ENCODE measurements around the gene EPB41L2.

Gene EPB41L2

DNA sequence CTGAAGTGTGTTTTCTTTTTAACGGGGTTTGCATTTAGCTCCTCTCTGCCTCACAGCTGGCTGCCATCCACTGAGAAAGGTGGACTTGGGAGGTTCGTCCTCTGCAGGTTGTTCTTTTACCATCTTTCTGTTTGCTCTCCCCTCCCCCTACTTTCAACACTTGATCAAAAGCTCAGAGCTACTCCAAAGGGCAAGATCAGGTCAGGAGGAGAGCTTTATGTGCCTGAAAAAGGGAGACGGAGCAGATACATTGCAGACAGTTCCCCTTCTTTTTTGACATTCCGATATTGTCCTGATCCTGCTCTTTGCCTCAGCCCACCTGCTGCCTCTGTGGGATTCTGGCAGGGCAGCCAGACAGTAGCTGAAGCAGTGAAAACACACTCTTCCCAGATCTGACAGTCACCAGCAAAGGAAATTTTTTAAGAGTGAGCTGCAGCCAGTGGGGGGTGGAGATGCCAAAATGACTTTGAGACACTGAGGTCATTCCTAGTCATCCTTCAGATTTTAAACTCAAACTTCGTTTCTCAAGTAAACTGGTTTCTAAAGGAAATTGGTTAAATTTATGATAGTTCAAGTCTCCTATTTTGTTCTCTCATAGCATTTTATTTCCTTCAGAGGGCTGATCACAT lies 209.4 kb downstream of the EPB41L2 start:
- Histone ChIP-seq H3K36me3 (replicated peaks; ENCODE audit: low read depth, low read length) (no peaks in the 10 kb centered on the region), H3K9me3 (ENCODE audit: insufficient read depth, low read length) (no peaks in the 10 kb centered on the region), H3K27ac (ENCODE audit: low read length) (no peak overlapping the region), H3K9ac (ENCODE audit: low read length) (no peak overlapping the region), H3K4me1 (ENCODE audit: low read length) (no peaks in the 10 kb centered on the region), H2AFZ (ENCODE audit: low read depth, low read length) (no peak overlapping the region), H3K4me2 (ENCODE audit: low read length) (no peak overlapping the region), H3K27me3 (ENCODE audit: low read depth, low read length) (0 out of 2 replicates have a peak, but pooled peaks cover 8% of the 10 kb centered on the region), H3K79me2 (ENCODE audit: low read length) (no peaks in the 10 kb centered on the region), H4K20me1 (ENCODE audit: insufficient read depth, low read length) (no peaks in the 10 kb centered on the region), H3K4me3 (ENCODE audit: low read length) (no peak overlapping the region)
- TF ChIP-seq EZH2phosphoT487 (IDR thresholded peaks at IDR 0.05; ENCODE audit: low read depth) = no peak
- TF ChIP-seq, protein P1, sequence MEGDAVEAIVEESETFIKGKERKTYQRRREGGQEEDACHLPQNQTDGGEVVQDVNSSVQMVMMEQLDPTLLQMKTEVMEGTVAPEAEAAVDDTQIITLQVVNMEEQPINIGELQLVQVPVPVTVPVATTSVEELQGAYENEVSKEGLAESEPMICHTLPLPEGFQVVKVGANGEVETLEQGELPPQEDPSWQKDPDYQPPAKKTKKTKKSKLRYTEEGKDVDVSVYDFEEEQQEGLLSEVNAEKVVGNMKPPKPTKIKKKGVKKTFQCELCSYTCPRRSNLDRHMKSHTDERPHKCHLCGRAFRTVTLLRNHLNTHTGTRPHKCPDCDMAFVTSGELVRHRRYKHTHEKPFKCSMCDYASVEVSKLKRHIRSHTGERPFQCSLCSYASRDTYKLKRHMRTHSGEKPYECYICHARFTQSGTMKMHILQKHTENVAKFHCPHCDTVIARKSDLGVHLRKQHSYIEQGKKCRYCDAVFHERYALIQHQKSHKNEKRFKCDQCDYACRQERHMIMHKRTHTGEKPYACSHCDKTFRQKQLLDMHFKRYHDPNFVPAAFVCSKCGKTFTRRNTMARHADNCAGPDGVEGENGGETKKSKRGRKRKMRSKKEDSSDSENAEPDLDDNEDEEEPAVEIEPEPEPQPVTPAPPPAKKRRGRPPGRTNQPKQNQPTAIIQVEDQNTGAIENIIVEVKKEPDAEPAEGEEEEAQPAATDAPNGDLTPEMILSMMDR (IDR thresholded peaks at IDR 0.05; ENCODE audit: low read depth, low read length) = no peak

DNA sequence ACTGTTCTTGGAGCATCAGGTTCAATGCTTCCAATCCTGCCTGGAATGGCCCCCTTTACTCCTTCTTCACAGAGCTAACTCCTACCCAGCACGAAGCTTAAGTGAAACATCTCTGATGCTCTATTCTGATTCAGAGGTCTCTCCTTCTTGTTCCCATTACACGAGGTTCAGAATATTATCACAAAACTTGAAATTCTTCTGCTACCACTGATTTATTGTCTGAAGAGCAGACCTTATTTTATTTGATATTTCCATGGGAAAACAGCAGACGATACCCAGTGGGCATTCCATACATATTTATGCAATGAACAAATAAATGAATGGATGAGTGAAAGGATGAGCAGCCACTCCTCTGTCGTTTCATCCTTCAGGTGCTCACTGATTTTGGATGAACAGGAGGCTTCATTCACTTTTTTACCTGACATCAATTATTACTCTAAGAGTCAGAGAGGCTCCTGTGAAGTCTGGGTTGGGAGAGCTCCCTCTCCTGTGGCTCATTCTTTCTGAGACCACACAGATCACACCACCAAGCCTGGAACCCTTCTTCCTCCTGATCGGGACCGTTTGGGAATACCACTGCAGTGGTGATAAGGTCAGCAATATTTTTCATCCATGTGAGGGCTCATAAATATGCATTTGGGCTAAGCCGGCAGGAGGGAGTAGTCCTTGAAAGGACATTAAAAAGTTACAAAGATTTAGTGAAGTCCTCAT lies 210.0 kb downstream of the EPB41L2 start:
- H3K9me3 ChIP-seq (ENCODE audit: insufficient read depth, low read length) = no peaks in the 10 kb centered on the region
- H3K9ac ChIP-seq (ENCODE audit: low read length) = no peak overlapping the region
- TF ChIP-seq, protein P1 (IDR thresholded peaks at IDR 0.05; ENCODE audit: low read depth, low read length) = no peak
- no peak for TF ChIP-seq EZH2phosphoT487 (IDR thresholded peaks at IDR 0.05; ENCODE audit: low read depth)

DNA sequence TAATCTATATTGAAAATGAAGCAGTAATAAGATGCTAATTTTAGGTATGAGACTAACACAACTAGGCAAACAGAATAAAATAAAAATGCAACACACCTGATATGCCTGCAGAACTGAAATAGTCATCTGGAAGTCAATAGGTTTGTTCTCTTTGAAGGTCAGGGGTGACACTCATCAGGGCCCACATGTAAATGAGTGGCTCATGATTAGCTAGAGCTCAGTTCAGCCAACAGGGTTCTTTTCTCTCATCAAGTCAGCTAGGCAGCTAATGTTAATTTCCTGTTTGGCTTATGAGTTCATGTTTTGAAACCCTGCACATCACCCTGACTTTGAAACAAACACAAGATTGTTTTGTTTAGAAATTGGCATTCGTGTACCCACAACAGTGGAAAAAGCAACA lies 212.0 kb downstream of the EPB41L2 start:
- Histone ChIP-seq H3K79me2 (ENCODE audit: low read length) (no peaks in the 10 kb centered on the region), H3K4me3 (ENCODE audit: low read length) (no peak overlapping the region), H3K4me1 (ENCODE audit: low read length) (peaks cover 9% of the 10 kb centered on the region), H3K27me3 (ENCODE audit: low read depth, low read length) (0 out of 2 replicates have a peak, but pooled peaks cover 8% of the 10 kb centered on the region), H4K20me1 (ENCODE audit: insufficient read depth, low read length) (no peaks in the 10 kb centered on the region), H3K4me2 (ENCODE audit: low read length) (no peak overlapping the region), H3K27ac (ENCODE audit: low read length) (no peak overlapping the region), H3K9me3 (ENCODE audit: insufficient read depth, low read length) (no peaks in the 10 kb centered on the region), H3K9ac (ENCODE audit: low read length) (no peak overlapping the region), H3K36me3 (replicated peaks; ENCODE audit: low read depth, low read length) (no peaks in the 10 kb centered on the region), H2AFZ (ENCODE audit: low read depth, low read length) (no peak overlapping the region)
- TF ChIP-seq, protein P1 (IDR thresholded peaks at IDR 0.05; ENCODE audit: low read depth, low read length) = no peak
- TF ChIP-seq EZH2phosphoT487 (IDR thresholded peaks at IDR 0.05; ENCODE audit: low read depth) = no peak

More for the DNA sequence above, 210.0 kb downstream of the EPB41L2 start:
- 0 out of 2 replicates have a peak, but pooled peaks cover 8% of the 10 kb centered on the region for H3K27me3 ChIP-seq (ENCODE audit: low read depth, low read length)
- no peak overlapping the region for H2AFZ ChIP-seq (ENCODE audit: low read depth, low read length)
- H3K4me2 ChIP-seq (ENCODE audit: low read length) = no peak overlapping the region
- H3K36me3 ChIP-seq (replicated peaks; ENCODE audit: low read depth, low read length) = no peaks in the 10 kb centered on the region
- H3K4me1 ChIP-seq (ENCODE audit: low read length) = no peaks in the 10 kb centered on the region
- no peaks in the 10 kb centered on the region for H3K79me2 ChIP-seq (ENCODE audit: low read length)
- H3K27ac ChIP-seq (ENCODE audit: low read length) = no peak overlapping the region
- no peak overlapping the region for H3K4me3 ChIP-seq (ENCODE audit: low read length)
- no peaks in the 10 kb centered on the region for H4K20me1 ChIP-seq (ENCODE audit: insufficient read depth, low read length)

DNA sequence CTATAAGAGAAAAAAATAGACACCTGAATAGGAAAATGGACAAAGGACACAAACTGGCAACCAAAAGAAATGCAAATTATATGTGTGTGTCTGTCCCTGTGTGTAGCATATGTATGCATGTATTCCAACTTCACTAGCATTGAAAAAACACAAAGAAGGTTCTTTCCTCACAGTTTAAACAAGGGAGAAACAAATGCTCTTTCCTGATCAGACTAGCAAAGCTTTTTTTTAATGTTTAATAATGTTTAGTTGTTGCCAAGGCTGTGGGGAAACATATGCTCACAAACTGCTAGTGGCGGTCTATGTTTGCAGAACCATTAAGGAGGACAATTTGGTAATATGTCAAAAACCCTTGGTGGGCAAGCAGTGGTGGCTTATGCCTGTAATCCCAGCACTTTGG lies 213.5 kb downstream of the EPB41L2 start:
- no peak overlapping the region for H3K4me3 ChIP-seq (ENCODE audit: low read length)
- no peaks in the 10 kb centered on the region for H3K9me3 ChIP-seq (ENCODE audit: insufficient read depth, low read length)
- no peak overlapping the region for H2AFZ ChIP-seq (ENCODE audit: low read depth, low read length)
- no peaks in the 10 kb centered on the region for H3K36me3 ChIP-seq (replicated peaks; ENCODE audit: low read depth, low read length)
- peaks cover 9% of the 10 kb centered on the region for H3K4me1 ChIP-seq (ENCODE audit: low read length)
- 0 out of 2 replicates have a peak, but pooled peaks cover 8% of the 10 kb centered on the region for H3K27me3 ChIP-seq (ENCODE audit: low read depth, low read length)
- no peak overlapping the region for H3K4me2 ChIP-seq (ENCODE audit: low read length)
- H4K20me1 ChIP-seq (ENCODE audit: insufficient read depth, low read length) = no peaks in the 10 kb centered on the region
- TF ChIP-seq, protein P1 (IDR thresholded peaks at IDR 0.05; ENCODE audit: low read depth, low read length) = no peak
- TF ChIP-seq EZH2phosphoT487 (IDR thresholded peaks at IDR 0.05; ENCODE audit: low read depth) = no peak
- no peak overlapping the region for H3K27ac ChIP-seq (ENCODE audit: low read length)
- H3K9ac ChIP-seq (ENCODE audit: low read length) = no peak overlapping the region
- no peaks in the 10 kb centered on the region for H3K79me2 ChIP-seq (ENCODE audit: low read length)
